Fibroblast of mammary gland (primary cell): ENCODE results near the gene CALB2.

Experiments
- DNase-seq: peaks from one replicate; pipeline ENCODE4 v3.0.0-alpha.2; 2010; ENCODE audit warnings: low read depth
- H3K4me3 ChIP-seq: 2 replicates; pipeline ENCODE4 v1.5.1; 2011; ENCODE audit warnings: low read depth, mild to moderate bottlenecking, low read length, moderate library complexity; ENCODE audit not compliant: control insufficient read depth
- CTCF ChIP-seq: conservative IDR thresholded peaks from 2 replicates; pipeline ENCODE4 v1.5.1; 2011; ENCODE audit warnings: low read depth, low read length, inconsistent platforms; ENCODE audit not compliant: control insufficient read depth, insufficient read depth

The CALB2 gene

GRCh38 chr16:71399801-71400563, 41.5 kb downstream of the CALB2 start:
- no peak for TF ChIP-seq CTCF
- no peak overlapping the region for H3K4me3 ChIP-seq
- no peak for DNase-seq

GRCh38 chr16:71402007-71402406, 43.5 kb downstream of the CALB2 start:
- H3K4me3 ChIP-seq = no peak overlapping the region
- no peak for TF ChIP-seq CTCF
- DNase-seq = no peak

- no peak for TF ChIP-seq CTCF
Observed at GRCh38 chr16:71402674-71403073, 44.2 kb downstream of the CALB2 start.

GRCh38 chr16:71404364-71404763, 45.8 kb downstream of the CALB2 start:
- no peak overlapping the region for H3K4me3 ChIP-seq
- DNase-seq = no peak
- TF ChIP-seq CTCF = no peak

More at GRCh38 chr16:71402674-71403073, 44.2 kb downstream of the CALB2 start:
- no peak overlapping the region for H3K4me3 ChIP-seq
- DNase-seq = no peak

- no peak for DNase-seq
- H3K4me3 ChIP-seq = no peak overlapping the region
- no peak for TF ChIP-seq CTCF
Observed at GRCh38 chr16:71406316-71406715, 47.8 kb downstream of the CALB2 start.

- no peak for DNase-seq
- H3K4me3 ChIP-seq = no peak overlapping the region
- no peak for TF ChIP-seq CTCF
Observed at GRCh38 chr16:71406724-71407123, 48.2 kb downstream of the CALB2 start.
